Lower leg skin (tissue), 3 donors: ENCODE measurements around the gene CDC7.

Experiments
- POLR2A ChIP-seq, 2 donors: fragments of 450-650 bp; IDR thresholded peaks; one replicate each; pipeline ENCODE4 v1.6.1; 2016 to 2017; ENCODE audit warnings: antibody characterized with exemption in 2 of 2, mild to moderate bottlenecking in 1 of 2, moderate library complexity in 1 of 2
- TF ChIP-seq, protein P1 (sequence below), 3 donors: fragments of 450-650 bp; IDR thresholded peaks; one replicate each; pipeline ENCODE4 v1.5.1; 2016; ENCODE audit warnings: antibody characterized with exemption in 3 of 3, mild to moderate bottlenecking in 3 of 3, moderate library complexity in 2 of 3

DNA sequence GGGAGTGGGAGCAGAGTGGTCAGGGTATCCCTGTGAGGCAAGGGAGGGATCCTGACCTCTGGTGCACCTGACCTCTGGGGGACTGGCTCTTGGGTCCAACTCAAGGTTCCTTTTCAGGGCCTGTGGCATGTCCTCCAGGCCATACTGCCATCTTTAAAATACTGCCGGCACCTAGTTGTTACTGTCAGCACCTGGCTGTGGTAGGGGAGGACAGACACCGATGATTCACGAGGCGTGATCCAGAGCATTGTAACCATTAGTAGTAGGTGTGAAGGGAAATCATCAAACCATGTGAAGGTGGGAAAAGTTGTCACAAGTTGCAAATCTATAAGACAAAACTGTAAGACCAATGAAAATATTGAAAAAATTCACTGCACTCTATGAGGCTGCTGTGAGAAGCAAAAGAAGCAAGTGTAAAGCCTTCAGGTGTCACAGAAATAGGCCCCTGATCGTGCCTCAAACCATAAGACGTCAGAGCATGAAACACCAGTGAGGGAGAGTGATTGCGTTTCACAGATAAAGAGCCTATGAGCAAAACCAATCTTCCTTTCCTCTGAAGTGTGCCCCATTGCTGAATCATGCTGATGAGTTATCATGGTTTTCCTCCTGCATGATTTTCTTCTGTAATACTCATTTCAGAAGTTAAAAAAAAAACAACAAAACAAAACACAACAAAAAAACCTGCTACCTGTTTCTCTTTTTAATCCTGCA is 55.3 kb downstream of the CDC7 start:
- TF ChIP-seq, protein P1, sequence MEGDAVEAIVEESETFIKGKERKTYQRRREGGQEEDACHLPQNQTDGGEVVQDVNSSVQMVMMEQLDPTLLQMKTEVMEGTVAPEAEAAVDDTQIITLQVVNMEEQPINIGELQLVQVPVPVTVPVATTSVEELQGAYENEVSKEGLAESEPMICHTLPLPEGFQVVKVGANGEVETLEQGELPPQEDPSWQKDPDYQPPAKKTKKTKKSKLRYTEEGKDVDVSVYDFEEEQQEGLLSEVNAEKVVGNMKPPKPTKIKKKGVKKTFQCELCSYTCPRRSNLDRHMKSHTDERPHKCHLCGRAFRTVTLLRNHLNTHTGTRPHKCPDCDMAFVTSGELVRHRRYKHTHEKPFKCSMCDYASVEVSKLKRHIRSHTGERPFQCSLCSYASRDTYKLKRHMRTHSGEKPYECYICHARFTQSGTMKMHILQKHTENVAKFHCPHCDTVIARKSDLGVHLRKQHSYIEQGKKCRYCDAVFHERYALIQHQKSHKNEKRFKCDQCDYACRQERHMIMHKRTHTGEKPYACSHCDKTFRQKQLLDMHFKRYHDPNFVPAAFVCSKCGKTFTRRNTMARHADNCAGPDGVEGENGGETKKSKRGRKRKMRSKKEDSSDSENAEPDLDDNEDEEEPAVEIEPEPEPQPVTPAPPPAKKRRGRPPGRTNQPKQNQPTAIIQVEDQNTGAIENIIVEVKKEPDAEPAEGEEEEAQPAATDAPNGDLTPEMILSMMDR (IDR thresholded peaks at IDR 0.05) = no peak
- no peak for TF ChIP-seq POLR2A (IDR thresholded peaks at IDR 0.05)
